NCI-H345 treated with DMSO at 0.1 percent for 48 hours (cell line): ENCODE data around the gene LAMA2.

Source experiments
- DNase-seq: peaks from one replicate; lab custom pipeline; 2025; ENCODE audit not compliant: unreplicated experiment; lab: John Stamatoyannopoulos, UW

The LAMA2 gene

GRCh38 chr6:129544892-129545612, 662.1 kb downstream of the LAMA2 start:
- DNase-seq: no peak

- DNase-seq: no peak
These were observed 663.8 kb downstream of the LAMA2 start for GRCh38 chr6:129546702-129547101.

GRCh38 chr6:129551486-129551885, 668.5 kb downstream of the LAMA2 start:
- DNase-seq: no peak

GRCh38 chr6:129552413-129552812, 669.5 kb downstream of the LAMA2 start:
- DNase-seq: no peak

- no peak for DNase-seq
These were observed 672.4 kb downstream of the LAMA2 start for GRCh38 chr6:129555206-129555832.

GRCh38 chr6:129558248-129558647, 675.3 kb downstream of the LAMA2 start:
- no peak for DNase-seq

GRCh38 chr6:129565366-129565765, 682.4 kb downstream of the LAMA2 start:
- no peak for DNase-seq

GRCh38 chr6:129565811-129566210, 682.9 kb downstream of the LAMA2 start:
- DNase-seq: no peak
